TTC549 (cell line): ENCODE results near the gene NUDT14.

Experiments
- FAIRE-seq: peaks from 2 replicates; lab custom pipeline; 2012; peaks lifted over from hg19 to GRCh38; lab: Jason Lieb, UNC

The NUDT14 gene

GRCh38 chr14:105132921-105133654 is 48.0 kb downstream of the NUDT14 start:
- no peak for FAIRE-seq

GRCh38 chr14:105131241-105131640 is 49.9 kb downstream of the NUDT14 start:
- peak; percentile 51 for FAIRE-seq

- FAIRE-seq, result no peak
Observed at GRCh38 chr14:105128059-105128458, 53.1 kb downstream of the NUDT14 start.

- no peak for FAIRE-seq
Observed at GRCh38 chr14:105126981-105127329, 54.2 kb downstream of the NUDT14 start.

- FAIRE-seq, result no peak
Observed at GRCh38 chr14:105126126-105126980, 54.8 kb downstream of the NUDT14 start.

- no peak for FAIRE-seq
Observed at GRCh38 chr14:105124823-105125222, 56.3 kb downstream of the NUDT14 start.

- FAIRE-seq, result no peak
Observed at GRCh38 chr14:105123981-105124765, 56.9 kb downstream of the NUDT14 start.

- no peak for FAIRE-seq
Observed at GRCh38 chr14:105123064-105123665, 57.9 kb downstream of the NUDT14 start.
